ENCODE results near the gene ZDHHC23.

ZDHHC23 gene

GRCh38 chr3:113947372-113948014, at the start of gene ZDHHC23:
TSS of gene ZDHHC23 (plus strand) at chr3:113948013. CDS start at chr3:113948803, 790 bp downstream.
- Mint-ChIP-seq H3K27me3 (peaks cover 43% of the 10 kb centered on the region), H3K4me3 (peak within 1 kb of the TSS; percentile 77), H3K27ac (peak within 1 kb of the TSS; percentile 74), H3K36me3 (ENCODE audit: low read depth) (peaks cover 4% of the 10 kb centered on the region), H3K9me3 (no peaks in the 10 kb centered on the region), H3K4me1 (ENCODE audit: low read depth) (peaks cover 20% of the 10 kb centered on the region)

GRCh38 chr3:113898892-113899291, 48.9 kb upstream of the ZDHHC23 start:
- H3K4me1 Mint-ChIP-seq (ENCODE audit: low read depth): peaks cover 9% of the 10 kb centered on the region
- no peaks in the 10 kb centered on the region for H3K9me3 Mint-ChIP-seq
- H3K4me3 Mint-ChIP-seq: no peak overlapping the region
- H3K36me3 Mint-ChIP-seq (ENCODE audit: low read depth): no peaks in the 10 kb centered on the region
- peaks cover 4% of the 10 kb centered on the region for H3K27me3 Mint-ChIP-seq
- H3K27ac Mint-ChIP-seq: no peak overlapping the region

GRCh38 chr3:113906568-113907140, 41.2 kb upstream of the ZDHHC23 start:
- Mint-ChIP-seq H3K27ac (no peak overlapping the region), H3K4me1 (ENCODE audit: low read depth) (no peaks in the 10 kb centered on the region), H3K36me3 (ENCODE audit: low read depth) (no peaks in the 10 kb centered on the region), H3K9me3 (no peaks in the 10 kb centered on the region), H3K4me3 (no peak overlapping the region), H3K27me3 (peaks cover 4% of the 10 kb centered on the region)

GRCh38 chr3:113908133-113908532, 39.7 kb upstream of the ZDHHC23 start:
- H3K27ac Mint-ChIP-seq: no peak overlapping the region
- H3K4me3 Mint-ChIP-seq: no peak overlapping the region
- H3K9me3 Mint-ChIP-seq: no peaks in the 10 kb centered on the region
- H3K4me1 Mint-ChIP-seq (ENCODE audit: low read depth): peaks cover 8% of the 10 kb centered on the region
- no peaks in the 10 kb centered on the region for H3K36me3 Mint-ChIP-seq (ENCODE audit: low read depth)
- H3K27me3 Mint-ChIP-seq: peaks cover 3% of the 10 kb centered on the region

GRCh38 chr3:113910966-113911365, 36.8 kb upstream of the ZDHHC23 start:
- no peaks in the 10 kb centered on the region for H3K9me3 Mint-ChIP-seq
- H3K27me3 Mint-ChIP-seq: no peaks in the 10 kb centered on the region
- H3K36me3 Mint-ChIP-seq (ENCODE audit: low read depth): no peaks in the 10 kb centered on the region
- no peak overlapping the region for H3K4me3 Mint-ChIP-seq
- H3K27ac Mint-ChIP-seq: no peak overlapping the region
- peaks cover 8% of the 10 kb centered on the region for H3K4me1 Mint-ChIP-seq (ENCODE audit: low read depth)

- no peaks in the 10 kb centered on the region for H3K9me3 Mint-ChIP-seq
- H3K27me3 Mint-ChIP-seq: no peaks in the 10 kb centered on the region
- no peak overlapping the region for H3K27ac Mint-ChIP-seq
- H3K4me1 Mint-ChIP-seq (ENCODE audit: low read depth): peaks cover 8% of the 10 kb centered on the region
- peak overlapping the region; percentile 33 for H3K4me3 Mint-ChIP-seq
- no peaks in the 10 kb centered on the region for H3K36me3 Mint-ChIP-seq (ENCODE audit: low read depth)
Observed at GRCh38 chr3:113912552-113913236, 35.1 kb upstream of the ZDHHC23 start.

GRCh38 chr3:113914646-113915045, 33.2 kb upstream of the ZDHHC23 start:
- no peaks in the 10 kb centered on the region for H3K36me3 Mint-ChIP-seq (ENCODE audit: low read depth)
- no peak overlapping the region for H3K27ac Mint-ChIP-seq
- no peaks in the 10 kb centered on the region for H3K9me3 Mint-ChIP-seq

GRCh38 chr3:113927556-113927955, 20.3 kb upstream of the ZDHHC23 start:
- H3K4me3 Mint-ChIP-seq: no peak overlapping the region
- no peaks in the 10 kb centered on the region for H3K4me1 Mint-ChIP-seq (ENCODE audit: low read depth)
- H3K9me3 Mint-ChIP-seq: peaks cover 23% of the 10 kb centered on the region
- H3K27me3 Mint-ChIP-seq: peaks cover 19% of the 10 kb centered on the region
- no peak overlapping the region for H3K27ac Mint-ChIP-seq
- peaks cover 11% of the 10 kb centered on the region for H3K36me3 Mint-ChIP-seq (ENCODE audit: low read depth)

More at GRCh38 chr3:113914646-113915045, 33.2 kb upstream of the ZDHHC23 start:
- Mint-ChIP-seq H3K4me1 (ENCODE audit: low read depth) (peaks cover 8% of the 10 kb centered on the region), H3K4me3 (no peak overlapping the region), H3K27me3 (no peaks in the 10 kb centered on the region)

- Mint-ChIP-seq H3K27me3 (peaks cover 47% of the 10 kb centered on the region), H3K4me1 (ENCODE audit: low read depth) (peaks cover 20% of the 10 kb centered on the region), H3K9me3 (no peaks in the 10 kb centered on the region), H3K27ac (peak overlapping the region; percentile 74), H3K4me3 (peak overlapping the region; percentile 77), H3K36me3 (ENCODE audit: low read depth) (no peaks in the 10 kb centered on the region)
Observed at GRCh38 chr3:113946831-113947230, 982 bp upstream of the ZDHHC23 start.

- peaks cover 22% of the 10 kb centered on the region for H3K4me1 Mint-ChIP-seq (ENCODE audit: low read depth)
- no peak overlapping the region for H3K27ac Mint-ChIP-seq
- peaks cover 38% of the 10 kb centered on the region for H3K27me3 Mint-ChIP-seq
- H3K36me3 Mint-ChIP-seq (ENCODE audit: low read depth): peaks cover 4% of the 10 kb centered on the region
- H3K4me3 Mint-ChIP-seq: peak overlapping the region; percentile 48
- no peaks in the 10 kb centered on the region for H3K9me3 Mint-ChIP-seq
Observed at GRCh38 chr3:113948015-113948917, 453 bp downstream of the ZDHHC23 start.

- Mint-ChIP-seq H3K4me3 (no peak overlapping the region), H3K27ac (no peak overlapping the region), H3K27me3 (peaks cover 14% of the 10 kb centered on the region), H3K4me1 (ENCODE audit: low read depth) (peaks cover 25% of the 10 kb centered on the region), H3K9me3 (no peaks in the 10 kb centered on the region), H3K36me3 (ENCODE audit: low read depth) (peaks cover 13% of the 10 kb centered on the region)
Observed at GRCh38 chr3:113952921-113953320, 5.1 kb downstream of the ZDHHC23 start.

GRCh38 chr3:113953677-113954076, 5.9 kb downstream of the ZDHHC23 start:
- Mint-ChIP-seq H3K36me3 (ENCODE audit: low read depth) (peaks cover 13% of the 10 kb centered on the region), H3K27ac (no peak overlapping the region), H3K27me3 (peaks cover 12% of the 10 kb centered on the region), H3K4me1 (ENCODE audit: low read depth) (peaks cover 23% of the 10 kb centered on the region), H3K4me3 (no peak overlapping the region), H3K9me3 (no peaks in the 10 kb centered on the region)

- Mint-ChIP-seq H3K36me3 (ENCODE audit: low read depth) (peaks cover 16% of the 10 kb centered on the region), H3K9me3 (no peaks in the 10 kb centered on the region), H3K27ac (no peak overlapping the region)
Observed at GRCh38 chr3:113954091-113954685, 6.4 kb downstream of the ZDHHC23 start.

GRCh38 chr3:113963879-113964278, 16.1 kb downstream of the ZDHHC23 start:
- no peaks in the 10 kb centered on the region for H3K4me1 Mint-ChIP-seq (ENCODE audit: low read depth)
- H3K36me3 Mint-ChIP-seq (ENCODE audit: low read depth): peaks cover 9% of the 10 kb centered on the region
- no peak overlapping the region for H3K27ac Mint-ChIP-seq
- H3K9me3 Mint-ChIP-seq: no peaks in the 10 kb centered on the region
- no peaks in the 10 kb centered on the region for H3K27me3 Mint-ChIP-seq
- no peak overlapping the region for H3K4me3 Mint-ChIP-seq

More at GRCh38 chr3:113954091-113954685, 6.4 kb downstream of the ZDHHC23 start:
- Mint-ChIP-seq H3K4me3 (no peak overlapping the region), H3K4me1 (ENCODE audit: low read depth) (peaks cover 17% of the 10 kb centered on the region), H3K27me3 (peaks cover 7% of the 10 kb centered on the region)

All from stimulated activated naive CD8-positive, alpha-beta T cell treated with anti-CD3 and anti-CD28 coated beads, Interleukin-15, Interleukin-2, amounts not matched to agents 100 ng/mL and 50 ng/mL, for 24 hours (primary cell).